PC-3 (cell line): ENCODE results near the gene PFKL. TPM values are rescaled to one million over a fixed set of nuclear protein-coding genes. Genes with fewer than 3 reads are reported as not detected.

Experiments
- ATAC-seq: fragments of 200-7000 bp; cut with Tn5 transposase; 2 replicates; pipeline ENCODE4 v1.9.1; 2020; ENCODE audit warnings: mild to moderate bottlenecking, moderate library complexity
- BruUV-seq: library from RNA; stranded (reverse); fragments of 400-500 nt; replicated peaks from 2 replicates; lab custom pipeline; 2021; lab: Mats Ljungman, UMichigan
- CTCF ChIA-PET: fragments of 300-600 bp; sonication (Branson Sonifier 250); formaldehyde crosslinking; loops from one replicate; lab custom pipeline; 2022; ENCODE audit warnings: antibody characterized with exemption; lab: Charles Lee
- POLR2A ChIA-PET: fragments of 300-600 bp; sonication (Branson Sonifier 250); formaldehyde crosslinking; loops from one replicate; lab custom pipeline; 2022; ENCODE audit warnings: antibody characterized with exemption; ENCODE audit not compliant: unreplicated experiment; lab: Charles Lee
- DNase-seq: peaks from one replicate; pipeline ENCODE4 v3.0.0-alpha.2; 2015
- H2AFZ ChIP-seq: fragments of 300-600 bp; sonication (generic); 2 replicates; pipeline ENCODE4 v1.6.0; 2016; ENCODE audit warnings: antibody characterized with exemption, low read length
- H3F3A ChIP-seq: fragments of 300-600 bp; sonication (generic); one replicate; pipeline ENCODE4 v1.6.0; 2017; ENCODE audit warnings: antibody characterized with exemption, low read length, control low read depth, mild to moderate bottlenecking; ENCODE audit not compliant: unreplicated experiment
- H3K27ac ChIP-seq: fragments of 300-600 bp; sonication (generic); 2 replicates; pipeline ENCODE4 v1.5.1; 2016; ENCODE audit warnings: mild to moderate bottlenecking, low read length
- H3K27me3 ChIP-seq: fragments of 300-600 bp; sonication (generic); 2 replicates; pipeline ENCODE4 v1.6.1; 2016; ENCODE audit warnings: low read length, mixed read lengths
- H3K36me3 ChIP-seq: fragments of 300-600 bp; sonication (generic); 2 replicates; pipeline ENCODE4 v1.6.1; 2016; ENCODE audit warnings: low read depth, mixed run types, low read length, mixed read lengths
- H3K4me1 ChIP-seq: fragments of 300-600 bp; sonication (generic); 2 replicates; pipeline ENCODE4 v1.5.1; 2016; ENCODE audit warnings: low read length; ENCODE audit not compliant: insufficient read depth
- H3K4me2 ChIP-seq: fragments of 300-600 bp; sonication (generic); 2 replicates; pipeline ENCODE4 v1.6.0; 2016; ENCODE audit warnings: low read length
- H3K4me3 ChIP-seq: fragments of 300-600 bp; sonication (generic); 2 replicates; pipeline ENCODE4 v1.5.1; 2016; ENCODE audit warnings: mild to moderate bottlenecking, low read length, mixed read lengths
- H3K79me2 ChIP-seq: fragments of 300-600 bp; sonication (generic); 2 replicates; pipeline ENCODE4 v1.6.1; 2017; ENCODE audit warnings: low read length, mixed read lengths
- H3K9ac ChIP-seq: fragments of 300-600 bp; sonication (generic); 2 replicates; pipeline ENCODE4 v1.6.0; 2016; ENCODE audit warnings: mild to moderate bottlenecking, low read length
- H3K9me2 ChIP-seq: fragments of 300-600 bp; sonication (generic); replicated peaks from 2 replicates; pipeline ENCODE4 v1.6.1; 2016; ENCODE audit warnings: mixed run types, low read length, mixed read lengths
- H3K9me3 ChIP-seq: fragments of 300-600 bp; sonication (generic); 2 replicates; pipeline ENCODE4 v1.6.1; 2016; ENCODE audit warnings: low read length, mixed read lengths
- H4K20me1 ChIP-seq: fragments of 300-600 bp; sonication (generic); 2 replicates; pipeline ENCODE4 v1.6.1; 2016; ENCODE audit warnings: low read length, mixed read lengths
- EZH2 ChIP-seq: fragments of 300-600 bp; sonication (generic); IDR thresholded peaks from one replicate; pipeline ENCODE4 v1.6.1; 2017; ENCODE audit warnings: antibody characterized with exemption, mild to moderate bottlenecking, low read length; ENCODE audit not compliant: unreplicated experiment
- EZH2phosphoT487 ChIP-seq: fragments of 300-600 bp; sonication (generic); IDR thresholded peaks from 2 replicates; pipeline ENCODE4 v1.6.1; 2018; ENCODE audit warnings: mild to moderate bottlenecking, antibody characterized with exemption, low read length, borderline replicate concordance
- intact Hi-C: fragments of 100-400 bp; cut with micrococcal nuclease; formaldehyde crosslinking; loops from 2 replicates; pipeline ENCODE4 v1.9.0; 2023
- total RNA-seq: library from RNA; depleted of rRNA; stranded (reverse); fragments of >200 nt; gene quantifications from 2 replicates; pipeline ENCODE4 v1.2.3, GENCODE V29; 2014
- TF ChIP-seq, protein P1 (sequence below): fragments of 300-600 bp; sonication (generic); conservative IDR thresholded peaks from 2 replicates; pipeline ENCODE4 v1.5.1; 2017; ENCODE audit warnings: antibody characterized with exemption, low read depth, mild to moderate bottlenecking, low read length

Gene PFKL
- total RNA-seq, 1 experiment from 2014 or later, result 223 TPM

DNA sequence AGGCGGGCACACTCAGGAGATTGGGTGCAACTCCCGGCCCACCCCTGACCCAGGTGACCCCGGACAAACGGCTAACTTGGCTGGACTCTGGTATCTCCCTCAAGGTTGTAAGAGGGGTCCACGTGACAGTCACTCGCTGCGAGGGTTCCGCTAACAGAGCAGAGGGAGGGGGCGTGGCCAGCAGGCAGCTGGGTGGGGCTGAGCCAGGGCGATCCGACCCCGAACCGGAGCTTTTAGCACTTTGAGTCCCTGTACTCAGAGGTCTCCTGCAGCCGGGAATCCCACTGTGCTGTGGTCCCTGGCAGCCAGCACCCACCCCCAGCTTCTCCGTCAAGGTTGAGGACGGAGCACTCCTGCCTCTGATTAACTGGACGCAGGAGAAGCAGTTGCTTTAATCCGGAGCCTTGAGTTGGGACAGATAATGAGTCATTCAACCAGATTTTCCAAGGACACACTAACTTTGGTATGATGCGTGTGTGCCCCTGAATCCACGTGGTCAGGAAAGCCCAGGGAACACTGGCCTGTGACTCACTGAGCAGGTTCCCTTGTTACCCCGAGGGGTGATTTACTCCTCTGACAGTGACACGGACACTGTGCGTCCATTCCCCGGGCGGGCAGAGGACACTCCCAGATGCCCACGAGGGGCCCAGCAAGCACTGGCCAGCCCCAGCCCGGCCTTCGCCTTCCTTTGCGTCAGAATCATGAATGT lies 70.3 kb downstream of the PFKL start:
- ChIA-PET CTCF (no interaction called here), POLR2A (no interaction called here)
- no TSS peak for BruUV-seq
- Histone ChIP-seq H3K4me1 (peaks cover 10% of the 10 kb centered on the region), H3K36me3 (no peaks in the 10 kb centered on the region), H3F3A (no peaks in the 10 kb centered on the region), H3K9me3 (no peaks in the 10 kb centered on the region), H3K4me2 (peak overlapping the region; percentile 66), H3K9me2 (no peaks in the 10 kb centered on the region), H3K27ac (no peak overlapping the region), H3K9ac (no peak overlapping the region), H2AFZ (peak overlapping the region; percentile 58), H3K27me3 (no peaks in the 10 kb centered on the region), H3K4me3 (peak overlapping the region; percentile 36; the same call in 1 of the 2 replicates), H4K20me1 (no peaks in the 10 kb centered on the region), H3K79me2 (no peaks in the 10 kb centered on the region)
- TF ChIP-seq, protein P1, sequence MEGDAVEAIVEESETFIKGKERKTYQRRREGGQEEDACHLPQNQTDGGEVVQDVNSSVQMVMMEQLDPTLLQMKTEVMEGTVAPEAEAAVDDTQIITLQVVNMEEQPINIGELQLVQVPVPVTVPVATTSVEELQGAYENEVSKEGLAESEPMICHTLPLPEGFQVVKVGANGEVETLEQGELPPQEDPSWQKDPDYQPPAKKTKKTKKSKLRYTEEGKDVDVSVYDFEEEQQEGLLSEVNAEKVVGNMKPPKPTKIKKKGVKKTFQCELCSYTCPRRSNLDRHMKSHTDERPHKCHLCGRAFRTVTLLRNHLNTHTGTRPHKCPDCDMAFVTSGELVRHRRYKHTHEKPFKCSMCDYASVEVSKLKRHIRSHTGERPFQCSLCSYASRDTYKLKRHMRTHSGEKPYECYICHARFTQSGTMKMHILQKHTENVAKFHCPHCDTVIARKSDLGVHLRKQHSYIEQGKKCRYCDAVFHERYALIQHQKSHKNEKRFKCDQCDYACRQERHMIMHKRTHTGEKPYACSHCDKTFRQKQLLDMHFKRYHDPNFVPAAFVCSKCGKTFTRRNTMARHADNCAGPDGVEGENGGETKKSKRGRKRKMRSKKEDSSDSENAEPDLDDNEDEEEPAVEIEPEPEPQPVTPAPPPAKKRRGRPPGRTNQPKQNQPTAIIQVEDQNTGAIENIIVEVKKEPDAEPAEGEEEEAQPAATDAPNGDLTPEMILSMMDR, result no peak
- TF ChIP-seq EZH2phosphoT487, result no peak
- no peak for TF ChIP-seq EZH2
- ATAC-seq, result peak; percentile 78
- peak; percentile 77 for DNase-seq
- intact Hi-C loops, result no loop called here

DNA sequence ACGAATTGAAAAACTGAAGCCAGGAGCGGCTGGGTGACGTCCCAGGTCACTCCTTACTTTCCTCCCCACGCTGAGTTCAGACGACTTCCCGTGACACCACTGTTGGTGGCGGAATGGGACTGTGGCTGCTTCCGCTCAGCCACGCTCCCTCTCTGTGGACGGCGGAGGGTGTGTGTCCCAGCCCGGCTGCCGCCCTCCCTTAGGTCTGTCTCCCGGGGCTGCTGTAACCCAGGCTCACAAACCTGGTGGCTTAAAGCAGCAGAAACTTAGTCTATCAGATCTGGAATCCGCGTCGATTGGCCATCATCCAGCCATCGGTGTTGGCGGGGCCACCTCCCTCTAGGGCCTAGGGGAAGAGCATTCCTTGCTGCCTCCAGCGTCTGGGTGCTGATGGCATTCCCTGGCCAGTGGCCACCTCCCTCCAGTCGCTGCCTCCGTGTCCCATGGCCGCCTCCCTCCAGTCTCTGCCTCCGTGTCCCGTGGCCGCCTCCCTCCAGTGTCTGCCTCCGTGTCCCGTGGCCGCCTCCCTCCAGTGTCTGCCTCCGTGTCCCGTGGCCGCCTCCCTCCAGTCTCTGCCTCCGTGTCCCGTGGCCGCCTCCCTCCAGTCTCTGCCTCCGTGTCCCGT lies 71.0 kb downstream of the PFKL start:
- ChIA-PET POLR2A (no interaction called here), CTCF (no interaction called here)
- peak; percentile 27 for ATAC-seq
- Histone ChIP-seq H3F3A (no peaks in the 10 kb centered on the region), H2AFZ (peak overlapping the region; percentile 58; the same call in 1 of the 2 replicates), H3K79me2 (no peaks in the 10 kb centered on the region), H3K4me3 (peak overlapping the region; percentile 36; the same call in 1 of the 2 replicates), H3K4me2 (peak overlapping the region; percentile 66), H3K4me1 (peaks cover 10% of the 10 kb centered on the region), H3K9me2 (no peaks in the 10 kb centered on the region), H4K20me1 (no peaks in the 10 kb centered on the region), H3K9me3 (no peaks in the 10 kb centered on the region), H3K27ac (no peak overlapping the region), H3K36me3 (no peaks in the 10 kb centered on the region), H3K9ac (no peak overlapping the region), H3K27me3 (no peaks in the 10 kb centered on the region)
- DNase-seq, result no peak
- no TSS peak for BruUV-seq
- intact Hi-C loops, result no loop called here
- TF ChIP-seq, protein P1, result no peak
- TF ChIP-seq EZH2, result no peak

DNA sequence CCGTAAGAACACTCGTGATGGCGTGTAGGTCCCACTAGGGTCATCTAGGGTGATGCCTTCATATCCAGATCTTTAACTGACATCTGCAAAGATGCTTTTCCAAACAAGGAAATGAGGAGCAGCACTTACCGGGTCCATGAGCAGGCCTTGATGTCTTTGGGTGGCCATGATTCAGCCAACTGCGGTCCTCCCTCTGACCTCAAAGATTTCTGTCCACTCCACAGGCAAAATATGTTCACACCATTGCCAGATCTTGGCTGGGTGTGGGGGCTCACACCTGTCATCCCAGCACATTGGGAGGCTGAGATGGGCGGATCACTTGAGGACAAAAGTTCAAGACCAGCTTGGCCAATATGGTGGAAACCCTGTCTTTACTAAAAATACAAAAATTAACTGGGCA lies 71.7 kb downstream of the PFKL start:
- ChIA-PET POLR2A (no interaction called here), CTCF (no interaction called here)
- Histone ChIP-seq H3K9ac (no peak overlapping the region), H3K79me2 (no peaks in the 10 kb centered on the region), H4K20me1 (no peaks in the 10 kb centered on the region), H3K4me3 (no peak overlapping the region), H2AFZ (no peak overlapping the region), H3K9me2 (no peaks in the 10 kb centered on the region), H3K27me3 (no peaks in the 10 kb centered on the region), H3K4me2 (no peak overlapping the region), H3F3A (no peaks in the 10 kb centered on the region), H3K9me3 (no peaks in the 10 kb centered on the region), H3K27ac (no peak overlapping the region), H3K4me1 (peaks cover 10% of the 10 kb centered on the region), H3K36me3 (no peaks in the 10 kb centered on the region)
- no TSS peak for BruUV-seq
- no peak for DNase-seq
- ATAC-seq, result no peak
- intact Hi-C loops, result no loop called here
- TF ChIP-seq, protein P1, result no peak
- TF ChIP-seq EZH2phosphoT487 (no peak), EZH2 (no peak)
